K562 (cell line): ENCODE results near the gene WBP1L.

Experiments used
- CTCF ChIP-seq, 3 experiments: IDR thresholded peaks in 2 of 3; conservative IDR thresholded peaks in 1 of 3; 2 replicates each; pipeline ENCODE4 v1.5.1; 2011 to 2012; ENCODE audit warnings: low read length in 3 of 3, mild to moderate bottlenecking in 3 of 3, control low read depth in 2 of 3, improper control_type of control experiment in 1 of 3, inconsistent platforms in 1 of 3, low read depth in 1 of 3, mixed read lengths in 1 of 3, moderate library complexity in 1 of 3; ENCODE audit not compliant: insufficient read depth in 2 of 3
- E4F1 ChIP-seq: fragments of 250-450 bp; sonication (Bioruptor Pico); IDR thresholded peaks from 2 replicates; pipeline ENCODE4 v1.5.0; 2021; ENCODE audit warnings: mild to moderate bottlenecking, borderline replicate concordance
- PATZ1 ChIP-seq: fragments of 250-450 bp; sonication (Bioruptor Pico); IDR thresholded peaks from 2 replicates; pipeline ENCODE4 v1.5.0; 2020; ENCODE audit warnings: mild to moderate bottlenecking, borderline replicate concordance
- POLR2AphosphoS5 ChIP-seq: IDR thresholded peaks from 2 replicates; pipeline ENCODE4 v1.6.1; 2011; ENCODE audit warnings: mild to moderate bottlenecking, low read depth, low read length, moderate library complexity; ENCODE audit not compliant: control insufficient read depth, insufficient read depth
- ZBTB40 ChIP-seq, 2 experiments: fragments of 450-650 bp in 1 of 2; sonication (generic) in 1 of 2; formaldehyde crosslinking in 1 of 2; IDR thresholded peaks; 2 replicates each; pipeline versions ENCODE4 v1.7.1 to v1.9.0; 2016 to 2022; ENCODE audit warnings: inconsistent platforms in 1 of 2, mild to moderate bottlenecking in 1 of 2, missing genetic modification reagents in 1 of 2
- ZKSCAN3 ChIP-seq: fragments of 250-450 bp; sonication (Bioruptor Pico); IDR thresholded peaks from 2 replicates; pipeline ENCODE4 v1.4.0; 2020

GRCh38 chr10:102835007-102835482, 91.3 kb downstream of the WBP1L start:
- TF ChIP-seq ZBTB40 (IDR thresholded peaks at IDR 0.05) (no peak), ZBTB40 (CRISPR knock-in tag; IDR thresholded peaks at IDR 0.05) (no peak), PATZ1 (CRISPR knock-in tag) (no peak), CTCF (IDR thresholded peaks at IDR 0.05 in 2 of 3, conservative IDR thresholded peaks at IDR 0.05 in 1 of 3; ENCODE audit: insufficient read depth in 2 of 3, low read depth in 1 of 3, low read length in 3 of 3) (peak; percentile 69 to 79 (median 76)), POLR2AphosphoS5 (no peak), E4F1 (no peak), ZKSCAN3 (CRISPR knock-in tag) (no peak)
